RWPE1 (cell line): Measurements from ENCODE around the gene STEAP1B.
"Not testable (repeated sequence)": the region's sequence is repeated elsewhere in the genome, so short reads cannot be mapped to it uniquely, and the experiment has no call there.

ENCODE experiments used
- CTCF ChIA-PET: fragments of 350-600 bp; sonication (Branson Sonifier 250); formaldehyde crosslinking; extraction: SDS; loops from one replicate; lab custom pipeline; 2021; lab: Yijun Ruan, JAX
- POLR2A ChIA-PET: fragments of 400-600 bp; formaldehyde crosslinking; extraction: SDS; loops from one replicate; lab custom pipeline; 2020; ENCODE audit warnings: antibody characterized with exemption; ENCODE audit not compliant: low non-redundant PET; lab: Yijun Ruan, JAX
- DNase-seq: peaks from one replicate; pipeline ENCODE4 v3.0.0; 2012; ENCODE audit warnings: low spot score
- H3K27ac ChIP-seq: fragments of 450-650 bp; 2 replicates; pipeline ENCODE4 v1.5.1; 2017
- TF ChIP-seq, protein P1 (sequence below): fragments of 450-650 bp; conservative IDR thresholded peaks from 2 replicates; pipeline ENCODE4 v1.5.1; 2017; ENCODE audit warnings: low read depth, mild to moderate bottlenecking

Gene STEAP1B

DNA sequence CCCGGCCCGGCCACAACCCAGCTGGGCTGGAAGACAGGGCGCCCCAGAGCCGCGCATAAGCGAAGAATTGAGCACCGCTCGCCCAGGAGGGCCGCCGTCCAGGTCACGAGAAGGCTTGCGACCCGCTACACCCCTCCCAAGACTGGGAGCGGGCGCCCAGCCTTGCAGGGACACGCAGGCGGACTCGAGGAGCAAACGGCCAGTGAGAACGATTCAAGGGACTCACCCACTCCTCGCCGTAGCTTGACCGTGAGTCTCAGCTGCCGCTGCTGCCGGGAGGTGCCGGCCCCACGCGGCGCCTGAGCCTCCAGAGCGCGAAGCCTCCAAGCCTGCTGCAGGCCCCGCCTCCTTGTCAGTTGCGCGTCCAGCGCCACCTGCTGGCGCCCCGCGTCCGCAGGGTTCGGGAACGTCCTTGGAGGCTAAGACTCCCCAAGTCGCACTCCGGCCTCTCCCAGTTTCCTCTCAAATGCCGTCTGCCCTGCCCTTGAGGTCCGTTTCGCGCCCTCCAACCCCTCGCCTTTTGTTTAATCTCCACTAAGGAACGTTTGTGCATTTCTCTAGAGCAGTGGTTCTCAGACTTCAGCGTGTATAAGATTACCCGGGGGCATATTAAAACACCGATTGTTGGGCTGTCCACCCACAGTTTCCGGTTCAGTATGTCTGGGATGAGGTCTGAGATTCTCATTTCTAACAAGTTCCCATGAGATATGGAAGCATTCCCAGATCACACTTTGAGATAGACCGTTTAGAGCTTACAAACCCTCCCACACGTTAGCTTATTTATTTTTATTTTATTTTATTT lies at the start of gene STEAP1B:
TSS of gene STEAP1B (minus strand) at position 301 of the 802 bp plus-strand sequence. CDS start 5,333 bp downstream, outside the sequence.
- peak within 1 kb of the TSS; percentile 73 for H3K27ac ChIP-seq
- DNase-seq, result peak; percentile 82
- CTCF ChIA-PET, result interaction anchor here (0.6 to 1.3 kb wide), 6 partner anchors 250 to 401 kb away, joined by 3 to 6 read pairs (median 3); no protein-coding TSS in a partner anchor
- POLR2A ChIA-PET, result not testable (repeated sequence)
- TF ChIP-seq, protein P1, sequence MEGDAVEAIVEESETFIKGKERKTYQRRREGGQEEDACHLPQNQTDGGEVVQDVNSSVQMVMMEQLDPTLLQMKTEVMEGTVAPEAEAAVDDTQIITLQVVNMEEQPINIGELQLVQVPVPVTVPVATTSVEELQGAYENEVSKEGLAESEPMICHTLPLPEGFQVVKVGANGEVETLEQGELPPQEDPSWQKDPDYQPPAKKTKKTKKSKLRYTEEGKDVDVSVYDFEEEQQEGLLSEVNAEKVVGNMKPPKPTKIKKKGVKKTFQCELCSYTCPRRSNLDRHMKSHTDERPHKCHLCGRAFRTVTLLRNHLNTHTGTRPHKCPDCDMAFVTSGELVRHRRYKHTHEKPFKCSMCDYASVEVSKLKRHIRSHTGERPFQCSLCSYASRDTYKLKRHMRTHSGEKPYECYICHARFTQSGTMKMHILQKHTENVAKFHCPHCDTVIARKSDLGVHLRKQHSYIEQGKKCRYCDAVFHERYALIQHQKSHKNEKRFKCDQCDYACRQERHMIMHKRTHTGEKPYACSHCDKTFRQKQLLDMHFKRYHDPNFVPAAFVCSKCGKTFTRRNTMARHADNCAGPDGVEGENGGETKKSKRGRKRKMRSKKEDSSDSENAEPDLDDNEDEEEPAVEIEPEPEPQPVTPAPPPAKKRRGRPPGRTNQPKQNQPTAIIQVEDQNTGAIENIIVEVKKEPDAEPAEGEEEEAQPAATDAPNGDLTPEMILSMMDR, result peak; percentile 75

DNA sequence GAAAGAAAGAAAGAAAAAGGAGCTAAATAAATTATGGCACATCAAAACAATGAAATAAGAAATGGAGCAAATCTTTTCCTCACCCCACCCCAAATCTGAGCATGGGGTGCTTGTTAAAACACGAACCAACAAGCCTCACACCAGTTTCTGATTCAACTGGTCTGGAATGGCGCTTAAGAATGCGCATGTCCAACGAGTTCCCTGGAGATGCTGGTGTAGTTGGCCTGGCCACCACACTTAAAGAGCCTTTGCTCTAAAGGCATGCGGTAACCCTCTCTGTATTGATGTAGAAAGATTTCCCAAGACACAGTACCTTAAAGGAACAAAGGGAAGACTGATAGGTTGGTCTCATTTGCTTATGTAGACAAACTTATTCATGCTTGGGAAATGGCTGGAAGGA lies 49.1 kb upstream of the STEAP1B start:
- H3K27ac ChIP-seq, result no peak overlapping the region
- POLR2A ChIA-PET, result no interaction called here
- CTCF ChIA-PET, result interaction anchor here (0.6 kb wide), 1 partner anchor 506 kb away, joined by 3 read pairs; no protein-coding TSS in a partner anchor
- TF ChIP-seq, protein P1, result no peak
- DNase-seq, result no peak

DNA sequence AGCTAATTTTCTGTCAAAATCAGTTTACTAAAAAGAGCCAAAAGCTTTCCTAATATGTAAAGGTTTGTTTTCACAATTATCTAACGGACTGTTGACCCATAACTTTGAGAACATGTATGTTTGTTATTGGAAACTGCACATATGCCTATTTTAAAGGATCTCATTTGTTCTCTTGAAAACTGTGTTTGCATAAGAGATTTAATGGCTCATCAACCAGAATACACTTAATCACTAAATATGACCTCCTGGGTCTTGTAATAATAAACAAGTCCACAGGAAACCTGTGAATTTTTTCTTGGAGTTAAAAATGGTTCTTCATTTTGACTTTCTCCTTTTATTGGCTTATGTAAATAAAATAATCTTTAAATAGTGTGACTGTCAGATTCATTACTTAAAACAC lies 48.3 kb upstream of the STEAP1B start:
- POLR2A ChIA-PET, result no interaction called here
- H3K27ac ChIP-seq, result no peak overlapping the region
- no peak for DNase-seq
- TF ChIP-seq, protein P1, result no peak
- CTCF ChIA-PET, result interaction anchor here (0.6 kb wide), 1 partner anchor 507 kb away, joined by 3 read pairs; no protein-coding TSS in a partner anchor

DNA sequence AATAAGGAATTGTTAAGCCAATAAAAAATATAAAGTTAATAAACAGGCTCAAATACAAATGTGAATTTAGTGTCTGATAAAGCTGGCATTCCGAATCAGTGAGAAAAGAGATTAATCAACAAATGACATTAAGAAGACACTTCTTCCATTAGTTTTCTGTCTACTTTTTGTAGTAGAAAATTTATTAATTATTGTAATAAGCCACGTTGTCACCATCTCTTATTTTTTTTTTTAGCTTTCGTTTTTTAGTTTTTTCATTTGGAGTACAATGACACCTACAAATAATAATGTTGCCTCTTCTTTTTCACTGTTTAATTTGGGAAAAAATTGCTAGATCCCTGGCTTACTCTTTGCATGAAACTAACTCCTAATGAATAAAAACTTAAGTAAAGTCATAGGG lies 46.8 kb upstream of the STEAP1B start:
- ChIA-PET POLR2A (no interaction called here), CTCF (no interaction called here)
- no peak overlapping the region for H3K27ac ChIP-seq
- TF ChIP-seq, protein P1, result no peak
- no peak for DNase-seq

DNA sequence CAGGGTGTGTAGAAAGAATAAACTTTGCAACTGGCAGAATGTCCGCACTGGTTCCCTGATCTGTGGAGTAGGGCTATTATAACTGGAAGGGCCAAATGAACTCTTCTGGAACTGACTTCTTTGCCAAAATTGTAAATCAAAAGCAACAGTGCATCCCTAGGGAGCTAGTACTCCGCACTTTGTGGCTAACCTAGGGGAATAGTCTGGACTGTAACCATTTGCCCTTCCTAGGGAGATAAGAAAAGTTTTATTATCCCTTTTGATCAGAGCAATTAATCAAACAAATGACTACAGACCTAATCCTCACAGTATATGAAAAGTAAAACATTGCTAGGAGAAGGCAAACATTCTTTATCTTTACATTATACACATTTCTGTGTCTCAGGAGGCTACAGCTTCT lies 45.5 kb upstream of the STEAP1B start:
- POLR2A ChIA-PET, result no interaction called here
- no peak overlapping the region for H3K27ac ChIP-seq
- DNase-seq, result no peak
- CTCF ChIA-PET, result interaction anchor here (0.6 kb wide), 1 partner anchor 13 kb away, joined by 3 read pairs; no protein-coding TSS in a partner anchor
- TF ChIP-seq, protein P1, result no peak

DNA sequence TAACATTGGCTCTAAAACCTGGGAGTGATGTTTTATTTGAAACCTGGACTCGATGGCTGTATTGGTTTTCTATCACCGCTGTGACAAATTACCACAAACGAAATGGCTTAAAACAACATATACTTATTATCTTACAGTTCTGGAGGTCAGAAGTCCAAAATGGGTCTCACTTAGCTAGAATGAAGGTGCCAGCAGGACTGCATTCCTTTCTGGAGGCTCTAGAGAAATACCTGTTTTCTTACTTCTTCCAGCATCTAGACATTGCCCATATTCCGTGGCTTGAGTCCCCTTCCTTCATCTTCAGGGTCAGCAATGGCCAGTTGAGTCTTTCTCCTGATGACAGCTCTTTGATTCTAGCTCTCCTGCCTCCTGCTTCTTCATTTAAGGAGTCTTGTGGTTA lies 44.3 kb upstream of the STEAP1B start:
- TF ChIP-seq, protein P1, result no peak
- H3K27ac ChIP-seq, result no peak overlapping the region
- ChIA-PET POLR2A (no interaction called here), CTCF (no interaction called here)
- DNase-seq, result no peak
